SW 1271 (cell line): ENCODE data around the gene TRMU.
"Not testable (repeated sequence)": the region's sequence is repeated elsewhere in the genome, so short reads cannot be mapped to it uniquely, and the experiment has no call there.

Source experiments
- DNase-seq, 2 experiments: peaks; one replicate each; lab custom pipeline; 2025; lab: John Stamatoyannopoulos, UW

TRMU gene

DNA sequence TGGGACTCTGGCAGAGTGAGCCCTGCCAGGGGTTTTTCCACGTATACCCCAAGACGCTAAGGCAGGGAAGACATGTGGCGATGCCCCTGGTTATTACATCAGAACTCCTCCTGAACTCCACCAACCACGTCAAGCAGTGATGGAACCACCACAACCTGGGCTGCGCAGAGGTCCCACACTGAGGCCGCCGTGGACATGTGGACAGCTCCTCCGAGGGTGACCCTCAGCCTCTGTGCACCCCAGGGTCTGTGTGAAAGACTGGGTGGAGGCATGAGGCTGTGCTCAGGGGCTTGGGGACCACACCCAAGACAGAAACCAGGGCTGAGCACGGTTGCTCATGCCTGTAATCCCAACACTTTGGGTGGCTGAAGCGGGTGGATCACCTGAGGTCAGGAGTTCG, 52.2 kb downstream of the TRMU start:
- no peak for DNase-seq

GRCh38 chr22:46388647-46389046, 53.1 kb downstream of the TRMU start:
- no peak for DNase-seq

DNA sequence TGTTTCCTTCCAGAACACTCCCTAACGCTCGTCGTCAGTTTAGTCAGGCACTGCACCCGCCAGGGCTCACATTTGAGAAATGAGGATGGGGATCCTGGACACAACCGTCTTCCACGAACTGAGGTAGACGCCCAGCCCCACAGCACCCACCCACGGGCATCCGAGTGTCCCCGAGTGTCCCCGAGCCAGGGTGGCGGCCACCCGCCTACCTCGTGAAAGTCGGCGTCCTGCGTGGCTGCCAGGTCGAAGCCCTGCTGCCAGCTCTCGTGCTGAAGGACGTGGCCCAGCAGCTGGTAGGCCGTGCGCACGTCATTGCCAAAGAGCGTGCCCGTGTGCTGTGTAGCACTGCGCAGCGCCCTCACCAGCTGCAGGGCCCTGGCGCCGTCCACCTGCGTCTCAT, 53.6 kb downstream of the TRMU start:
- no peak for DNase-seq

DNA sequence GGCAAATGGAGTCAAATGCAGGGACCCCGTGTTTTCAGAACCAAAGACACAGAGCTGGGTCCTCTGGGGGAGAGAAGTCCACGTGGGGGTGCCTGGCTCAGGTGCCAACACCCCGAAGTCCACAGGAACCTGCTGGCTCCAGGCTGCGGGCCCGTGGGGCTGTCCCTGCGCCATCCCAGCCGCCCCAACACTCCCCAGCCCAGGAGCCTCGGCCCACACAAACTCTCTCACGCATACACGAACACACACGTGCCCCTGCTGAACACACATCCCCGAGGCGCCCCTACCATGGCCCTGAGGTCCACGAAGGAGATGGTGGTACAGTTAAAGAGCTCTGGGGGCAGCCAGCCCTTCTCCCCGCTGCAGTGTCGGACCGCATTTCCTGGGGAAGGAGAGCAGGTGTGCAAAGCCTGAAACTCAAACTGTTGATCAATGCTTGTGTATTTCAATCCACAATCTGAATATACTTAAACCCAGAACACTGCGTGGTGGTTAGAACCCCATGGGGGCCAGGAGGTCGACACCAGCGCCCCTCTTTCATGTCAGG, 54.7 kb downstream of the TRMU start:
- DNase-seq, result no peak

DNA sequence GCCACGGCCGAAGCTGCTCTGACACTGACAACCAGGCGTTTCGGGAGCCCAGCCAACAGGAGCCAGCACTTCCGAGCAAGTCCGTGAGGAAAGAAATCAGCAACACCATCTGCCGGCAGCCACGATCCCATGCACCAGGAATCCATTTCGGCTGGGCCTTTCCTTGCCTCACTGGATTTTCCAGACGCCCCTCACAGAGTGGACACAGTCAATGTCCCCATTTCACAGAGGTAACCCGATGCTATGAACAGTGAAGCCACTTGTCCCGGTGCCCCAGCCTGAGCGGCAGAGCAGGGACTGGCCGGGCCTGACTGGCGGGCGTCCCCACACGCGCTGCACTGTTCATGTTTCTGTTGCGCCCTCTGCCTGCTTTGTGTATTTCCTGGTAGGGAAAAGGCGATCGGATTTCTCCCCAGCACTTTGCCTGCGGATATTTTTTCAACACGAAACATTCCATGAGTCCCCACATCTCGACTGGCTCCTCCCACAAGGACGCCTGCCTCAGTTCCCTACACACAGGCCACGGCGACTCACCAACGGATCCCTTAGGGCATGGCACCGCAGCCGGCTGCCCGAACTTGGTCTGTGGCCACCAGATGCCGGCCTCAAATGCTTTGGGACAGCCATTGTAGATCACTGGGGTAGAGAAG, 55.3 kb downstream of the TRMU start:
- peak in 1 of 2 experiments; percentile 54 for DNase-seq

DNA sequence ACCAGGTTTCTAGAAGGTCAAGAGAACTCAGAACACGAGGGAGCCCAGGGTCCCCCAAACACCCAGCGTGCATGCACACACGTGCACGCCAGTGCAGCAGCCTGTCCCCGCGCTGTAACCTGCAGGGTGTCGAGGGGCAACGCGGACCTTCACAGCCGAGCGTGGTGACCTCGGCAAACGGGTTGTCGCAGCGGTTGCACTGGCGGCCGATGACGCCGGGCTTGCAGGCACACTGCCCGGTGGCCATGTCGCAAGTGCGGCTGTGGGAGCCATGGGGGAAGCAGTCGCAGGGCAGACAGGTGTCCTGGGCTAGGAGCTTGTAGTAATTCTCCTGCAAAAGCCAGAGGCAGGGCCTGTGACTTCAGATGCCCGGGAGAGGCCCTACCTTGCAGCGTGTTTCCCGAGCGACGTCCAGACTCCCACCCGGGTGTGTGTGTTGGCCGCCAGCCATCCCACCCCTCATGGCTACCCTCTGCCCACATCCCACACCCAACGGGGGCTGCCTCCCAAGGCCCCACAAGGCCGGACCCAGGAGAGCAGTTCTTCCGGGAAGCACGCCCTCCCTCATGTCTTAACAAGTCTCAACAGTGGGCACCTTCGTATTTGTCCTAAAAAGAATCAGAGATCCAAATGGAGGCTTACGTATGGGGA, 56.1 kb downstream of the TRMU start:
- no peak for DNase-seq

DNA sequence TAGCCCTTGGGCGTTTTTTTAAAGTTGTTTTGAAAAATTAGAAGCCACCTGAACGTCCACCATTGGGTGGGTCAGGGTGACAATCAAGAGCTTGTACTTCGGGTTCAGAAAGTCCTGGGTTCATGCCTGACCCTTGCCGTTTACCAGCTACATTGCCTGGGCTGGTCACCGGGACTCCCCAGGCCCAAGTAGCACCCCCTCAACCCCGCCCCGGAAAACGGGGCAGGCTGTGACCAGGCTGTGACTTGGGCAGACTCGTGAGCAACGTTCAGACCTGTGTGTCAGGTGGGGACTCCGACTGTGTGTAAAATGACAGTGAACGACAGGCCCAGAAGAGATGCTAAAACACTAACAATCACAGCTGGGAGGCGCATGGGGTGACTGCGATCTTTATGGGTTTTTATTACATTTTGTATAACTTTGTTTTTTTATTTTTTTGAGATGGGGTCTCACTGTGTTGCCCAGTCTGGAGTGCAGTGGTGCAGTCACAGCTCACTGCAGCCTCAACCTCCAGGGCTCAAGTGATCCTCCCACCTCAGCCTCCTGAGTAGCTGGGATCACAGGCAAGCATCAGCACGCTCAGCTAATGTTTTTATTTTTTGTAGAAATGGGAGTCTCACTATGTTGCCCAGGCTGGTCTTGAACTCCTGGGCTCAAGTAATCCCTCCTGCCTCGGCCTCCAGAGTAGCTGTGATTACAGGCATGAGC, 56.8 kb downstream of the TRMU start:
- no peak for DNase-seq

- DNase-seq, result no peak
These were observed 58.4 kb downstream of the TRMU start for GRCh38 chr22:46393873-46394272.

- no peak for DNase-seq
These were observed 59.1 kb downstream of the TRMU start for GRCh38 chr22:46394622-46395021.

DNA sequence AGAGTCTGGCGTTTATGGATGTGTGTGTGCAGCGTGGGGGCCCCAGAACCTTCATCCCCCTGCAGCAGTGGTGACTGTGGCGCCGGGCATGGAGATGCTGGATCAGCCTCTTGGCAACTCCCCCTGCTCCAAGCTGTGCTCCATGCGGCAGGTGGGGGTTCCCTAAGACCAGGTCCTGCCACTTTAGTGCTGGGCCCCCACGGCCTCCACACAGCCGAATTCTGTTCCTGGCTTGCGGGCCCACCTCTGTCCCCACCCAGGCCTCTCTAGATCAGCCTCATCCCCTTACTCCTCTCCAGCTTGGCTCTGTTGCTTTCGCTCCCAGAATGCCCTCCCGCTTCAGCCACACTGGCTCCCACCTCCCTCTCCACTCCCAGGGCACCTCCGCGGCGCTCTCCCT, 59.6 kb downstream of the TRMU start:
- no peak for DNase-seq

DNA sequence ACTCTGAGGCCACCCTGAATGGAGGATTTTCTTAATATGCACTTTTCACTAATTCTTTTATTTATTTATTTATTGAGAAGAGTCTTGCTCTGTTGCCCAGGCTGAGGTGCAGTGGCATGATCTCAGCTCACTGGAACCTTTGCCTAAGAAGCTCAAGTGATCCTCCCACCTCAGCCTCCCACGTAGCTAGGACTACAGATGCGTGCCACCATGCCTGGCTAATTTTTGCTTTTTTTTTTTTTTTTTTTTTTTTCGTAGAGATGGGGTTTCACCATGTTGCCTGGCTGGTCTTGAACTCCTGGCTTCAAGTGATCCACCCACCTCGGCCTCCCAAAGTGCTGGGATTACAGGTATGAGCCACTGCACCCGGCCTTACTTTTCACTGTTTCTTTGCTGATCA, 61.5 kb downstream of the TRMU start:
- not testable (repeated sequence) for DNase-seq

- no peak for DNase-seq
These were observed 62.0 kb downstream of the TRMU start for GRCh38 chr22:46397514-46397913.

DNA sequence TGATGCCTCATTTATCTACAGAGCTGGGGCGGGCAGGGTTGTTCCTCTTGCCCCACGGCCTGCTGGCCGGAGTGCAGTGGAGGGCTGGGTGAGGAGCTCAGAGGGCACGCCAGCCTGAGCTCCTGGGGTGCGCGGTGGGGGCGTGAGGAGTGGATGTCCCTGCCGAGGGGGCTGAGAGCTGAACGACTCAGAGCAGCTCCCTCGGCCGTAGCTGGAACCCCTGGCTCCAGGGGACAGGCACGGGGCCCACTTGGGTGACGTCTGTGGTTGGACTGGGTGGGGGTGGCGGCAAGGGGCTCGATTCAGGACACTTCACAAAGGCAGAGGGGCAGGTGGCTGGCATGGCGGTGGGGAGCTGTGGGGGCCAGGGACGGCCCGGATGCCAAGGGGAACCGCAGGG, 62.4 kb downstream of the TRMU start:
- DNase-seq, result no peak

GRCh38 chr22:46399251-46400024, 63.9 kb downstream of the TRMU start:
- DNase-seq, result no peak

- no peak for DNase-seq
These were observed 65.9 kb downstream of the TRMU start for GRCh38 chr22:46401370-46401769.

DNA sequence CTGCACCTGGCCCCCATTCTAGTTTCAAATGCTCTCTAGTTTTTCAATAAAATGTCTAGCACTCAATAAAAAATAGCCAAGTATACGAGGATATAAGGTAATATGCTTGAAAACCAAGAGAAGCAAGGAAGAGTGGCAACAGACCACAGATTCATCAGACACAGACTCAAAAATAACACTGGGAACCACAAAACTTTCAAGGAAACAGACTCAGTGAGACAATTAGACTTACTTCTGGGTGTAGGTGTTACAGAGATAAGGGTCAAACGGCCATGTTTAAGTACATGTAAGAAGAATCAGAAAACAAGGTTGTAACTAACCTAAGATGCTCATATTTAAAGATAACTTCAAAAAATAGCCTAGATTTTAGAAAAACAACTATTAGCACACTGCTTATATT, 67.0 kb downstream of the TRMU start:
- no peak for DNase-seq

DNA sequence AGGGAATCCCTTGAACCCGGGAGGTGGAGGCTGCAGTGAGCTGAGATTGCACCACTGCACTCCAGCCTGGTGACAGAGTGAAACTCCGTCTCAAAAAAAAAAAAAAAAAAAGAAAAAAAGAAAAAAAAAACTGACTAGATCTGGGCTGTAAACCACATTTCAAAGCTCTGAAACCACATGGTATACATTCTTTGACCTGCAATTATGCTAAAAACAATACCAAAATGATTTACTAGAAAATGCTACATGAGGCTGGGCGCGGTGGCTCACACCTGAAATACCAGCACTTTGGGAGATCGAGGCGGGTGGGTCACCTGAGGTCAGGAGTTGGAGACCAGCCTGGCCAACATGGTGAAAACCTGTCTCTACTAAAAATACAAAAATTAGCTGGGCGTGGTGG, 68.4 kb downstream of the TRMU start:
- DNase-seq, result not testable (repeated sequence)

- DNase-seq, result no peak
These were observed 70.4 kb downstream of the TRMU start for GRCh38 chr22:46405901-46406300.

GRCh38 chr22:46406349-46406748, 70.8 kb downstream of the TRMU start:
- DNase-seq, result no peak

- DNase-seq, result no peak
These were observed 71.3 kb downstream of the TRMU start for GRCh38 chr22:46406791-46407190.
